HEK293T (cell line): ENCODE data around the gene COG1.
"Not testable (repeated sequence)": the region's sequence is repeated elsewhere in the genome, so short reads cannot be mapped to it uniquely, and the experiment has no call there.

Experiments
- FOXA1 ChIP-seq: fragments of 450-650 bp; IDR thresholded peaks from 2 replicates; pipeline ENCODE4 v1.6.1; 2016; ENCODE audit warnings: mild to moderate bottlenecking
- FOXK2 ChIP-seq: fragments of 450-650 bp; IDR thresholded peaks from 2 replicates; pipeline ENCODE4 v1.6.1; 2016; ENCODE audit warnings: mild to moderate bottlenecking
- L3MBTL2 ChIP-seq: fragments of 450-650 bp; conservative IDR thresholded peaks from 2 replicates; pipeline ENCODE4 v1.6.1; 2016; ENCODE audit warnings: mild to moderate bottlenecking
- NFRKB ChIP-seq: fragments of 450-650 bp; IDR thresholded peaks from 2 replicates; pipeline ENCODE4 v1.6.1; 2016; ENCODE audit warnings: mild to moderate bottlenecking, moderate library complexity
- SUZ12 ChIP-seq: fragments of 450-650 bp; IDR thresholded peaks from 2 replicates; pipeline ENCODE4 v1.6.1; 2016; ENCODE audit warnings: mild to moderate bottlenecking

GRCh38 chr17:73147791-73148190, 45.1 kb upstream of the COG1 start:
- not testable (repeated sequence) for TF ChIP-seq L3MBTL2, SUZ12, NFRKB, FOXK2, FOXA1
